Body of pancreas (tissue), 4 donors: ENCODE measurements around the gene TMEM107.

Experiments
- POLR2A ChIP-seq, 3 donors: fragments of 450-650 bp; IDR thresholded peaks; one replicate each; pipeline ENCODE4 v1.6.1; 2016; ENCODE audit warnings: antibody characterized with exemption in 3 of 3, mild to moderate bottlenecking in 2 of 3
- TF ChIP-seq, protein P1 (sequence below), 7 experiments: fragments of 450-650 bp in 4 of 7; fragments of 200-600 bp in 3 of 7; sonication (generic) in 3 of 7; IDR thresholded peaks; one replicate each; pipeline ENCODE4 v1.5.1; 2016 to 2019; ENCODE audit warnings: antibody characterized with exemption in 7 of 7

DNA sequence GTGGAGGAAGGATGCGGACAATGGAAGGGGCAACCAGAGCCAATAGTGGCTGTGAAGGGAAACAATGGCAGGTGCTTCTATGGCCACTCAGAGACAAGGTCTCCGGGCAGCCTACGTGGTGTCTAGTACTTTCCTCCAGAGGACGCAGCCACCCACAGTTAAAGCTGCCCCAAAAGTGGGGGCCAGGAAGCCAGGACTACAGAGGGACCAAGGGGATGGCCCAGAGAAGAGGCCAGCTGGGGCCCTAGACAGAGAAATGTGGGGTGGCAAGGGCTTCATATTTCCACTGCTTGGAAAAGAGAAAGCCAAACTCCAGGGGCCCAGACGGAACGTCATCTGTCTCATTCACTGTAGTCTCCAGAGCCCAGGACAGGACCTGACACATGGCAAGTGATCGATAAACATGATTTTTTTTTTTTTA is 23.1 kb downstream of the TMEM107 start:
- TF ChIP-seq, protein P1, sequence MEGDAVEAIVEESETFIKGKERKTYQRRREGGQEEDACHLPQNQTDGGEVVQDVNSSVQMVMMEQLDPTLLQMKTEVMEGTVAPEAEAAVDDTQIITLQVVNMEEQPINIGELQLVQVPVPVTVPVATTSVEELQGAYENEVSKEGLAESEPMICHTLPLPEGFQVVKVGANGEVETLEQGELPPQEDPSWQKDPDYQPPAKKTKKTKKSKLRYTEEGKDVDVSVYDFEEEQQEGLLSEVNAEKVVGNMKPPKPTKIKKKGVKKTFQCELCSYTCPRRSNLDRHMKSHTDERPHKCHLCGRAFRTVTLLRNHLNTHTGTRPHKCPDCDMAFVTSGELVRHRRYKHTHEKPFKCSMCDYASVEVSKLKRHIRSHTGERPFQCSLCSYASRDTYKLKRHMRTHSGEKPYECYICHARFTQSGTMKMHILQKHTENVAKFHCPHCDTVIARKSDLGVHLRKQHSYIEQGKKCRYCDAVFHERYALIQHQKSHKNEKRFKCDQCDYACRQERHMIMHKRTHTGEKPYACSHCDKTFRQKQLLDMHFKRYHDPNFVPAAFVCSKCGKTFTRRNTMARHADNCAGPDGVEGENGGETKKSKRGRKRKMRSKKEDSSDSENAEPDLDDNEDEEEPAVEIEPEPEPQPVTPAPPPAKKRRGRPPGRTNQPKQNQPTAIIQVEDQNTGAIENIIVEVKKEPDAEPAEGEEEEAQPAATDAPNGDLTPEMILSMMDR (IDR thresholded peaks at IDR 0.05): no peak
- TF ChIP-seq POLR2A (IDR thresholded peaks at IDR 0.05): no peak
